MM.1S (cell line): ENCODE data around the gene ANKRD36B.
A peak's percentile ranks its signal among the peaks of the same experiment; 100 is the strongest.
"Not testable (repeated sequence)": the region's sequence is repeated elsewhere in the genome, so short reads cannot be mapped to it uniquely, and the experiment has no call there.

ENCODE experiments used
- DNase-seq: peaks from one replicate; pipeline ENCODE4 v3.0.0-alpha.2; 2015
- H2AFZ ChIP-seq: fragments of 300-600 bp; sonication (generic); 2 replicates; pipeline ENCODE4 v1.6.0; 2016; ENCODE audit warnings: antibody characterized with exemption, low read length
- H3F3A ChIP-seq: fragments of 300-600 bp; sonication (generic); 2 replicates; pipeline ENCODE4 v1.6.1; 2016; ENCODE audit warnings: mild to moderate bottlenecking, antibody characterized with exemption, low read length, moderate library complexity, mixed read lengths; ENCODE audit not compliant: insufficient read depth
- H3K27ac ChIP-seq: fragments of 300-600 bp; sonication (generic); 2 replicates; pipeline ENCODE4 v1.5.1; 2016; ENCODE audit warnings: mild to moderate bottlenecking, low read length
- H3K27me3 ChIP-seq: fragments of 300-600 bp; sonication (generic); replicated peaks from 2 replicates; pipeline ENCODE4 v1.6.0; 2016; ENCODE audit warnings: low read length; ENCODE audit not compliant: insufficient read depth
- H3K36me3 ChIP-seq: fragments of 300-600 bp; sonication (generic); replicated peaks from 2 replicates; pipeline ENCODE4 v1.6.1; 2016; ENCODE audit warnings: mild to moderate bottlenecking, low read length, mixed read lengths; ENCODE audit not compliant: insufficient read depth
- H3K4me1 ChIP-seq: fragments of 300-600 bp; sonication (generic); 2 replicates; pipeline ENCODE4 v1.6.1; 2016; ENCODE audit warnings: low read length, mixed read lengths
- H3K4me2 ChIP-seq: fragments of 300-600 bp; sonication (generic); 2 replicates; pipeline ENCODE4 v1.6.0; 2016; ENCODE audit warnings: low read depth, low read length
- H3K4me3 ChIP-seq: fragments of 300-600 bp; sonication (generic); 2 replicates; pipeline ENCODE4 v1.5.1; 2016; ENCODE audit warnings: low read length, mixed read lengths
- H3K79me2 ChIP-seq: fragments of 300-600 bp; sonication (generic); 2 replicates; pipeline ENCODE4 v1.6.1; 2016; ENCODE audit warnings: mixed run types, low read length, mixed read lengths
- H3K9ac ChIP-seq: fragments of 300-600 bp; sonication (generic); 2 replicates; pipeline ENCODE4 v1.6.1; 2016; ENCODE audit warnings: low read length, mixed read lengths
- H3K9me2 ChIP-seq: fragments of 300-600 bp; sonication (generic); replicated peaks from 2 replicates; pipeline ENCODE4 v1.6.1; 2016; ENCODE audit warnings: mild to moderate bottlenecking, low read length, mixed read lengths; ENCODE audit not compliant: insufficient read depth
- H3K9me3 ChIP-seq: fragments of 300-600 bp; sonication (generic); replicated peaks from 2 replicates; pipeline ENCODE4 v1.6.1; 2016; ENCODE audit warnings: mild to moderate bottlenecking, low read length, mixed read lengths; ENCODE audit not compliant: insufficient read depth
- H4K20me1 ChIP-seq: fragments of 300-600 bp; sonication (generic); 2 replicates; pipeline ENCODE4 v1.6.1; 2016; ENCODE audit warnings: mild to moderate bottlenecking, low read length, moderate library complexity, mixed read lengths; ENCODE audit not compliant: insufficient read depth

ANKRD36B gene

GRCh38 chr2:97589598-97590510 is at the start of gene ANKRD36B:
Gene ANKRD36B (minus strand): TSS chr2:97589877. CDS start chr2:97589685, 192 bp downstream.
- Histone ChIP-seq H2AFZ (peak within 1 kb of the TSS; percentile 91), H3K4me3 (peak within 1 kb of the TSS; percentile 71), H3K27ac (peak within 1 kb of the TSS; percentile 84), H3K9ac (peak within 1 kb of the TSS; percentile 94), H3K4me2 (peak within 1 kb of the TSS; percentile 97)
- H3K79me2 ChIP-seq, H3K9me2 ChIP-seq, H4K20me1 ChIP-seq, H3K27me3 ChIP-seq, H3F3A ChIP-seq, H3K4me1 ChIP-seq, H3K36me3 ChIP-seq, H3K9me3 ChIP-seq: not testable (repeated sequence)
- peak; percentile 85 for DNase-seq

GRCh38 chr2:97626049-97626430 is 36.4 kb upstream of the ANKRD36B start:
- not testable (repeated sequence) for H3K27ac ChIP-seq, H3K9ac ChIP-seq, H3K36me3 ChIP-seq, H3F3A ChIP-seq, H3K9me2 ChIP-seq, H4K20me1 ChIP-seq, H3K4me2 ChIP-seq, H3K4me3 ChIP-seq, H2AFZ ChIP-seq, H3K4me1 ChIP-seq, H3K79me2 ChIP-seq, DNase-seq, H3K27me3 ChIP-seq, H3K9me3 ChIP-seq

GRCh38 chr2:97625354-97626048 is 35.8 kb upstream of the ANKRD36B start:
- not testable (repeated sequence) for H3K79me2 ChIP-seq, H3K27ac ChIP-seq, DNase-seq, H3K9me2 ChIP-seq, H3K36me3 ChIP-seq, H3K4me3 ChIP-seq, H3K27me3 ChIP-seq, H3K4me2 ChIP-seq, H3F3A ChIP-seq, H4K20me1 ChIP-seq, H3K9me3 ChIP-seq, H3K9ac ChIP-seq, H2AFZ ChIP-seq, H3K4me1 ChIP-seq

GRCh38 chr2:97622976-97623375 is 33.3 kb upstream of the ANKRD36B start:
- H2AFZ ChIP-seq, H3K9ac ChIP-seq, DNase-seq, H3K9me2 ChIP-seq, H3F3A ChIP-seq, H4K20me1 ChIP-seq, H3K4me3 ChIP-seq, H3K27me3 ChIP-seq, H3K9me3 ChIP-seq, H3K4me1 ChIP-seq, H3K4me2 ChIP-seq, H3K27ac ChIP-seq, H3K36me3 ChIP-seq, H3K79me2 ChIP-seq: not testable (repeated sequence)

GRCh38 chr2:97620492-97620891 is 30.8 kb upstream of the ANKRD36B start:
- H3K36me3 ChIP-seq, H3K9ac ChIP-seq, H3K4me2 ChIP-seq, DNase-seq, H3K4me1 ChIP-seq, H3K79me2 ChIP-seq, H2AFZ ChIP-seq, H3K9me3 ChIP-seq, H3K27ac ChIP-seq, H3K27me3 ChIP-seq, H3F3A ChIP-seq, H4K20me1 ChIP-seq, H3K9me2 ChIP-seq, H3K4me3 ChIP-seq: not testable (repeated sequence)

- not testable (repeated sequence) for H2AFZ ChIP-seq, H4K20me1 ChIP-seq, H3K27ac ChIP-seq, H3K9me2 ChIP-seq, H3K36me3 ChIP-seq, DNase-seq, H3K27me3 ChIP-seq, H3F3A ChIP-seq, H3K4me2 ChIP-seq, H3K4me1 ChIP-seq, H3K9ac ChIP-seq, H3K9me3 ChIP-seq, H3K4me3 ChIP-seq, H3K79me2 ChIP-seq
Observed at GRCh38 chr2:97618939-97619827, 29.5 kb upstream of the ANKRD36B start.
